ENCODE data around the gene LAMA5.

GRCh38 chr20:62334881-62335280, 32.2 kb downstream of the LAMA5 start:
- no peak for TF ChIP-seq CTCF (IDR thresholded peaks at IDR 0.05)
- TF ChIP-seq EZH2 (IDR thresholded peaks at IDR 0.05) = no peak
- no peak for TF ChIP-seq EZH2phosphoT487 (IDR thresholded peaks at IDR 0.05)

Data from neural progenitor cell (in vitro differentiated cells).